ENCODE results near the gene INSL4.

GRCh38 chr9:5263351-5264218, 32.4 kb downstream of the INSL4 start:
- no peak for TF ChIP-seq ZFP30 (CRISPR knock-in tag; IDR thresholded peaks at IDR 0.05)
- no peak for TF ChIP-seq RARB (CRISPR knock-in tag; IDR thresholded peaks at IDR 0.05)
- no peak for TF ChIP-seq ISL1 (CRISPR knock-in tag; IDR thresholded peaks at IDR 0.05)
- TF ChIP-seq, protein P1, sequence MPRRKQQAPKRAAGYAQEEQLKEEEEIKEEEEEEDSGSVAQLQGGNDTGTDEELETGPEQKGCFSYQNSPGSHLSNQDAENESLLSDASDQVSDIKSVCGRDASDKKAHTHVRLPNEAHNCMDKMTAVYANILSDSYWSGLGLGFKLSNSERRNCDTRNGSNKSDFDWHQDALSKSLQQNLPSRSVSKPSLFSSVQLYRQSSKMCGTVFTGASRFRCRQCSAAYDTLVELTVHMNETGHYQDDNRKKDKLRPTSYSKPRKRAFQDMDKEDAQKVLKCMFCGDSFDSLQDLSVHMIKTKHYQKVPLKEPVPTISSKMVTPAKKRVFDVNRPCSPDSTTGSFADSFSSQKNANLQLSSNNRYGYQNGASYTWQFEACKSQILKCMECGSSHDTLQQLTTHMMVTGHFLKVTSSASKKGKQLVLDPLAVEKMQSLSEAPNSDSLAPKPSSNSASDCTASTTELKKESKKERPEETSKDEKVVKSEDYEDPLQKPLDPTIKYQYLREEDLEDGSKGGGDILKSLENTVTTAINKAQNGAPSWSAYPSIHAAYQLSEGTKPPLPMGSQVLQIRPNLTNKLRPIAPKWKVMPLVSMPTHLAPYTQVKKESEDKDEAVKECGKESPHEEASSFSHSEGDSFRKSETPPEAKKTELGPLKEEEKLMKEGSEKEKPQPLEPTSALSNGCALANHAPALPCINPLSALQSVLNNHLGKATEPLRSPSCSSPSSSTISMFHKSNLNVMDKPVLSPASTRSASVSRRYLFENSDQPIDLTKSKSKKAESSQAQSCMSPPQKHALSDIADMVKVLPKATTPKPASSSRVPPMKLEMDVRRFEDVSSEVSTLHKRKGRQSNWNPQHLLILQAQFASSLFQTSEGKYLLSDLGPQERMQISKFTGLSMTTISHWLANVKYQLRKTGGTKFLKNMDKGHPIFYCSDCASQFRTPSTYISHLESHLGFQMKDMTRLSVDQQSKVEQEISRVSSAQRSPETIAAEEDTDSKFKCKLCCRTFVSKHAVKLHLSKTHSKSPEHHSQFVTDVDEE (CRISPR knock-in tag; IDR thresholded peaks at IDR 0.05) = no peak
- no peak for TF ChIP-seq GLIS3 (CRISPR knock-in tag; IDR thresholded peaks at IDR 0.05)
- TF ChIP-seq, protein P2, sequence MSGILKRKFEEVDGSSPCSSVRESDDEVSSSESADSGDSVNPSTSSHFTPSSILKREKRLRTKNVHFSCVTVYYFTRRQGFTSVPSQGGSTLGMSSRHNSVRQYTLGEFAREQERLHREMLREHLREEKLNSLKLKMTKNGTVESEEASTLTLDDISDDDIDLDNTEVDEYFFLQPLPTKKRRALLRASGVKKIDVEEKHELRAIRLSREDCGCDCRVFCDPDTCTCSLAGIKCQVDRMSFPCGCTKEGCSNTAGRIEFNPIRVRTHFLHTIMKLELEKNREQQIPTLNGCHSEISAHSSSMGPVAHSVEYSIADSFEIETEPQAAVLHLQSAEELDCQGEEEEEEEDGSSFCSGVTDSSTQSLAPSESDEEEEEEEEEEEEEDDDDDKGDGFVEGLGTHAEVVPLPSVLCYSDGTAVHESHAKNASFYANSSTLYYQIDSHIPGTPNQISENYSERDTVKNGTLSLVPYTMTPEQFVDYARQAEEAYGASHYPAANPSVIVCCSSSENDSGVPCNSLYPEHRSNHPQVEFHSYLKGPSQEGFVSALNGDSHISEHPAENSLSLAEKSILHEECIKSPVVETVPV (CRISPR knock-in tag; IDR thresholded peaks at IDR 0.05) = no peak
- TF ChIP-seq BACH2 (CRISPR knock-in tag; IDR thresholded peaks at IDR 0.05; ENCODE audit: borderline replicate concordance) = no peak
- no peak for TF ChIP-seq ARNTL (CRISPR knock-in tag; IDR thresholded peaks at IDR 0.05; ENCODE audit: borderline replicate concordance, low read depth)
- TF ChIP-seq TOX (CRISPR knock-in tag; IDR thresholded peaks at IDR 0.05; ENCODE audit: borderline replicate concordance) = no peak
- no peak for TF ChIP-seq POU6F1 (CRISPR knock-in tag; IDR thresholded peaks at IDR 0.05; ENCODE audit: borderline replicate concordance, low read depth)
- TF ChIP-seq PPARA (CRISPR knock-in tag; IDR thresholded peaks at IDR 0.05; ENCODE audit: borderline replicate concordance) = no peak
- no peak for TF ChIP-seq PATZ1 (CRISPR knock-in tag; IDR thresholded peaks at IDR 0.05; ENCODE audit: borderline replicate concordance)
- no peak for TF ChIP-seq ZFP3 (CRISPR knock-in tag; IDR thresholded peaks at IDR 0.05)

Data from SK-N-SH treated with all-trans-retinoic acid at 6 μM for 48 hours (cell line).